IPS-20b (cell line): ENCODE data around the gene AQP7.
A peak's percentile ranks its signal among the peaks of the same experiment; 100 is the strongest.
"Not testable (repeated sequence)": the region's sequence is repeated elsewhere in the genome, so short reads cannot be mapped to it uniquely, and the experiment has no call there.

Experiments used
- H3K27ac ChIP-seq: one replicate; pipeline ENCODE4 v1.5.1; 2013; ENCODE audit warnings: low read length
- H3K27me3 ChIP-seq: 2 replicates; pipeline ENCODE4 v1.6.1; 2013; ENCODE audit warnings: mild to moderate bottlenecking, low read length, inconsistent platforms; ENCODE audit not compliant: insufficient read depth
- H3K36me3 ChIP-seq: 2 replicates; pipeline ENCODE4 v1.6.1; 2013; ENCODE audit warnings: low read depth, mild to moderate bottlenecking, inconsistent platforms, low read length, moderate library complexity; ENCODE audit not compliant: insufficient read depth
- H3K4me1 ChIP-seq: 2 replicates; pipeline ENCODE4 v1.6.1; 2013; ENCODE audit warnings: mild to moderate bottlenecking, control low read depth, inconsistent platforms, low read length, moderate library complexity; ENCODE audit not compliant: insufficient read depth
- H3K4me3 ChIP-seq: 2 replicates; pipeline ENCODE4 v1.5.1; 2013; ENCODE audit warnings: mild to moderate bottlenecking, low read length, inconsistent platforms
- H3K9ac ChIP-seq: 2 replicates; pipeline ENCODE4 v1.6.1; 2013; ENCODE audit warnings: low read depth, mild to moderate bottlenecking, inconsistent platforms, low read length, moderate library complexity
- H3K9me3 ChIP-seq: 2 replicates; pipeline ENCODE4 v1.6.1; 2013; ENCODE audit warnings: mild to moderate bottlenecking, low read depth, low read length, inconsistent platforms; ENCODE audit not compliant: insufficient read depth

Gene AQP7

DNA sequence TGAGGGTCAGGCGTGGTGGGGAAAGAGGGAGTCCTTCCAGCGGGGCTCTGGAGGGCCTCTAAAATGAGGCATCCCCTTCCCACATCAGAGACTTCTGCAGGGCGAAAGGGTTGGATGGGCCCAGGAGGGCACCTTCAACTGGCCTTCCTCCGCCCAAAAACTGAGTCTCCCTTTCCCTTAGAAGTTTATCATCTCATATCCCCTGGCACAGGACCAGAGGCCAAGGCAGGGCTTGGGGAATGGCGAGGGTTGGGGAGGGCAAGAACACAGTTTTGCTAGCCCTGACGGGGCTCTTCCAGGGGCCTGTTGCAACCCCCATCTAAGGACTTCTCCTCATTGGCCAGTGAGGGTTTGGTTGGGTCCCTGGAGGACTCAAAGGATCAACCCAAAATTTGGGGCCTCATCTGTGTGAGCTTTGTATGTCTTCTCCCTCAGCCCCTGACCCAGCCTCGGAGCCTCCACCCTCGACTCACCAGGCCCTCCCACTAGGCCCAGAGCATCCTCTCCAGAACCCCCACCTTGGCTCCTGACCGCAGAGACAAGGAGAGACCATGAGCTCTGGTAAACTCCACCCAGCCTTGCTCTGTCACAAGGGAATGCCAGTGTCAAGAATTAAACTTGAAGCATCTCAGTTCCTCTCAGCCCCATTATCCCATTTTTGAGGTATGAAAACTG is 24.1 kb downstream of the AQP7 start:
- Histone ChIP-seq H3K9ac (no peak overlapping the region), H3K27ac (no peak overlapping the region), H3K27me3 (no peaks in the 10 kb centered on the region), H3K4me1 (peaks cover 9% of the 10 kb centered on the region; the same call in 1 of the 2 replicates), H3K9me3 (no peaks in the 10 kb centered on the region), H3K36me3 (no peaks in the 10 kb centered on the region), H3K4me3 (no peak overlapping the region)

DNA sequence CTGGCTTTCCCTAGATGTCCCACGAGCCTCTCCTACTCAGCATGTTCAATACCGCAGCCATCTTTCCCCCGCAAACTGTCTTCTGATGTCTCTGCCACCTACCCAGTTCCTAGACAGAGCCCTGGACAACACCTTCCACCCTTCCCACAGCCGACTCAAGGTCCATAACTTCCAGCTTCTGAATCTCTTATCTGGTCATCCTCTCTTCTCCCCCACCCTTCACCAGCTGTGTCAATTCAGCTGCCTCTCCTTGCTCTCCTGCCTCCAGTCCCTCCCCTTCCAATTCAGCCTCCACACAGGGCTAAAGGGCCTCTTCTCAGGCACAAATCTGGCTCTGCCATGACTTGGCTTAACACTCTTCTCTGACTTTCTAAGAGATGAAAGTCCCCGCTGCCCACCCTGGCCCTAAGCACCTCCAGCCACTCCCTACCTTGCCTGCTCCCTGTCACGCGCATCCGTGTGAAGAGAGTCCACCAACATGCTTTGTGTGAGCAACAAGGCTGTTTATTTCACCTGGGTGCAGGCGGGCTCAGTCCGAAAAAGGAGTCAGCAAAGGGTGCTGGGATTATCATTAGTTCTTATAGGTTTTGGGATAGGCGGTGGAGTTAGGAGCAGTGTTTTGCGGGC is 25.2 kb downstream of the AQP7 start:
- Histone ChIP-seq H3K4me3 (no peak overlapping the region), H3K36me3 (no peaks in the 10 kb centered on the region), H3K4me1 (peaks cover 10% of the 10 kb centered on the region; the same call in 1 of the 2 replicates), H3K27me3 (no peaks in the 10 kb centered on the region), H3K9me3 (no peaks in the 10 kb centered on the region), H3K27ac (no peak overlapping the region), H3K9ac (no peak overlapping the region)

GRCh38 chr9:33375841-33376321 is 26.5 kb downstream of the AQP7 start:
- H3K4me1 ChIP-seq: peaks cover 6% of the 10 kb centered on the region; the same call in 1 of the 2 replicates
- no peak overlapping the region for H3K4me3 ChIP-seq
- H3K27ac ChIP-seq: no peak overlapping the region
- H3K36me3 ChIP-seq: peaks cover 6% of the 10 kb centered on the region
- peak overlapping the region; percentile 46; the same call in 1 of the 2 replicates for H3K9ac ChIP-seq
- no peaks in the 10 kb centered on the region for H3K27me3 ChIP-seq
- H3K9me3 ChIP-seq: no peaks in the 10 kb centered on the region

DNA sequence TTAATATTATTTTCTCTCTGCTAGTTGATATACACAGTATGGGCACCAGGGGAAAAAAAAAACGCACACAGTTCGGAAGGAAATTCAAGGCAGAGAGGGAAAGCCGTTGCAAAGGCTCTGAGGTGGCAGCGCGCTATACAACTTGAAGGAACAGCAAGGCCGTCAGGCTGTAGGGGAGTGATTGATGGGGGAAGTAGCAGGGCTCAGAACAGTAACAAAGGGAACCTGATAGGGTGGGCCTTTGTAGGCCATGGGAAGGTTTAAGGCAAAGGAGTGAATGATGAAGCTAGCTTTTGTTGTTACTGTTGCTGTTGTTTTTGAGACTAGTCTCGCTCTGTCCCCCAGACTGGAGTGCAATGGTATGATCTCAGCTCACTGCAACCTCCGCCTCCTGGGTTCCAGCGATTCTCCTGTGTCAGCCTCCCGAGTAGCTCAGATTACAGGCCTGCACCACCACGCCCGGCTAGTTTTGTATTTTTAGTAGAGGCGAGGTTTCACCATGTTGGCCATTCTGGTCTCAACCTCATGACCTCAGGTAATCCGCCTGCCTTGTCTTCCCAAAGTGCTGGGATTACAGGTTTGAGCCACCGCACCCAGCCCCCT is 27.0 kb downstream of the AQP7 start:
- H3K27me3 ChIP-seq: no peaks in the 10 kb centered on the region
- no peak overlapping the region for H3K27ac ChIP-seq
- no peaks in the 10 kb centered on the region for H3K9me3 ChIP-seq
- peaks cover 11% of the 10 kb centered on the region for H3K36me3 ChIP-seq
- peak overlapping the region; percentile 46 for H3K9ac ChIP-seq
- H3K4me3 ChIP-seq: peak overlapping the region; percentile 45; the same call in 1 of the 2 replicates
- H3K4me1 ChIP-seq: peaks cover 4% of the 10 kb centered on the region; the same call in 1 of the 2 replicates

DNA sequence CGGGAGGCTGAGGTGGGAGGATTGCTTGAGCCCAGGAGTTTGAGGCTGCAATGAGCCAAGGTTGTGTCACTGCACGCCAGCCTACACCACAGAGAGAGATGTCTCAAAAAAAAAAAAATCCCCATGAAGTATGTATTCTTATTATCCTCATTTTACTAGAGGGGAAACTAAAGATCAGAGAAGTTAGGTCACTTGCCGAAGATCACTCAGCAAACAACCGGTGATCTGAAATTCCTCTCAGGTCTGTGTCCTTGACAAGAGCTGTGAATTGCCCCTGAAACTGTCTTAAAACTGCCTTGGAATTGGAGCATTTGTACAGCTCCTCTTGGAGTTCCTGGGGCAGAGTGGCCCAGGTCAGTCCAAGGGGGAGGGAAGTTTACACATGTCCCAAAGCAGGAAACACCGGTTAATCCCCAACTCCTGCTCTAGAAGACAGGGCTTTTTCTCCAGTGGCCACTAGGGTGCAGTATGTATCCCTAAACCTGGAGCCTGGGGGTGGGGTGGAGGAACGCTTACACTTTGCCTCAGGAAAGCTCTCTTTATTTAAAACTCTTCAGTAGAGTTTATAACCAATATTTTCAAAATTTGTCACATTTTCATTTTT is 27.6 kb downstream of the AQP7 start:
- H3K9ac ChIP-seq: peak overlapping the region; percentile 46; the same call in 1 of the 2 replicates
- peaks cover 4% of the 10 kb centered on the region; the same call in 1 of the 2 replicates for H3K4me1 ChIP-seq
- peak overlapping the region; percentile 45; the same call in 1 of the 2 replicates for H3K4me3 ChIP-seq
- H3K27ac ChIP-seq: no peak overlapping the region
- H3K36me3 ChIP-seq: peaks cover 17% of the 10 kb centered on the region
- no peaks in the 10 kb centered on the region for H3K27me3 ChIP-seq
- no peaks in the 10 kb centered on the region for H3K9me3 ChIP-seq

- no peak overlapping the region for H3K4me3 ChIP-seq
- no peak overlapping the region for H3K27ac ChIP-seq
- H3K36me3 ChIP-seq: peaks cover 23% of the 10 kb centered on the region
These were observed 28.2 kb downstream of the AQP7 start for GRCh38 chr9:33374190-33374589.

DNA sequence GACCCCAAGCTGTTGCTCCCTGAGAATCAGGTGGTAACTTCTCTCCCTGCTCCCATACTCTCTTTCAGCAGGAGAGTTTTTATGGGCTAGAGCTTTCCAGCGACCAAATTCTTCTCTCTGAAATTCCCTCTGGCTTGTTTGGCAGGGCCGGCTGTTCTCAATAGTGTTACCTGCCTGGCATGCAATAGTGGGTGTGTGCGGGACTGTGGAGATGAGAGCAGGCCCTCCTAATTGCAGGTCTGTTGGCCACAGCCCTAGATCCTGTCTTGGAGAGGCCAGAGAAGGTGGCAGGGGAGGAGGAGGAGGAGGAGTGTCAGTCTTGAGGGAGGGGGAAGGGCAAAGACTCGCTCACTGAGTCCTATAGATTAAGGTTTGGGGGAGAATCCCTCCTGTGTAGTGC is 29.5 kb downstream of the AQP7 start:
- Histone ChIP-seq H3K36me3 (peaks cover 29% of the 10 kb centered on the region), H3K9me3 (no peaks in the 10 kb centered on the region), H3K4me1 (peaks cover 4% of the 10 kb centered on the region; the same call in 1 of the 2 replicates), H3K27me3 (no peaks in the 10 kb centered on the region), H3K9ac (no peak overlapping the region), H3K4me3 (no peak overlapping the region), H3K27ac (no peak overlapping the region)

More at GRCh38 chr9:33374190-33374589, 28.2 kb downstream of the AQP7 start:
- Histone ChIP-seq H3K4me1 (peaks cover 4% of the 10 kb centered on the region; the same call in 1 of the 2 replicates), H3K9me3 (no peaks in the 10 kb centered on the region), H3K9ac (no peak overlapping the region), H3K27me3 (no peaks in the 10 kb centered on the region)

DNA sequence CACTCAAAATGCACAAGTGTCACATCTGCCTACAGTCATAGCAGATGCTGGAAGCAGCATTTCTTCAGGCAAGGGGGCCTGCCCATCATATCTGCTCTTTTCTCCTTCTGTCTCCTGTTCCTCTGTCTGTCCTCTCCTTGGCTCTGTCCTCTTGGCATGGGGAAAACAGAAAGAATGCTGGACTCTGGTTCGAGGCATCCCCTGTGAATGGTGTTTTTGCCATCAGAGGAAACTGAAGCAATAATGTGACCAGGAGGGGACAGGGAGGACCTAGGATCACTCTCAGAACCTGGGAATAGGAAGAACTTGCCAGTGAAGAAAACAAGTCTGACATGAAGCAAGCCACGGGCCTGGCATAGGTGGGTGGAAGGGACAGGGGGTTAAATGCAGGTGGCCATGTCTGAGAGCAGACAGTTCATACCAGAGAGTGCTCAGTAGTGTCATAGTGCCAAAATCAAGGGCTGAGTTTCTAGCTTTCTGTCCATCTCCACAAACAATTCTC is 35.3 kb downstream of the AQP7 start:
- Histone ChIP-seq H3K27ac (no peak overlapping the region), H3K36me3 (peaks cover 60% of the 10 kb centered on the region)

DNA sequence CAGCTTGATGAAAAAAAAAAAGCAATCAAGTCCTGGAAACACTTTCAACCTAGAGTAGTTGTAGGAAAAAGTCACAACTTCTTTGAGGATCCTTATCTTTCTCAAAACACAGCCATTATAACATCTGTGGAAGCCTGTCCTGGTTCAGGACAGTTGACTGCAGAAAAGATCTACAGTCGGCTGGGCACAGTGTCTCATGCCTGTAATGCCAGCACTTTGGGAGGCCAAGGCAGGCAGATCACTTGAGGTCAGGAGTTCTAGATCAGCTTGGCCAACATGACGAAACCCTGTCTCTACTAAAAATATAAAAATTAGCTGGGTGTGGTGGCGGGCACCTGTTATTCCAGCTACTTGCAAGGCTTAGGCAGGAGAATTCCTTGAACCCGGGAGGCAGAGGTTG is 37.6 kb downstream of the AQP7 start:
- H3K4me3 ChIP-seq, H3K9ac ChIP-seq, H3K27ac ChIP-seq, H3K4me1 ChIP-seq, H3K27me3 ChIP-seq, H3K9me3 ChIP-seq: not testable (repeated sequence)
- peaks cover 44% of the 10 kb centered on the region for H3K36me3 ChIP-seq

More for the DNA sequence above, 35.3 kb downstream of the AQP7 start:
- H3K9ac ChIP-seq: no peak overlapping the region
- H3K4me1 ChIP-seq: no peaks in the 10 kb centered on the region
- no peak overlapping the region for H3K4me3 ChIP-seq
- no peaks in the 10 kb centered on the region for H3K27me3 ChIP-seq
- no peaks in the 10 kb centered on the region for H3K9me3 ChIP-seq

- Histone ChIP-seq H3K9ac (no peak overlapping the region), H3K4me3 (no peak overlapping the region), H3K27me3 (no peaks in the 10 kb centered on the region), H3K4me1 (no peaks in the 10 kb centered on the region), H3K9me3 (no peaks in the 10 kb centered on the region), H3K36me3 (peaks cover 37% of the 10 kb centered on the region), H3K27ac (no peak overlapping the region)
These were observed 38.2 kb downstream of the AQP7 start for GRCh38 chr9:33364127-33364526.

DNA sequence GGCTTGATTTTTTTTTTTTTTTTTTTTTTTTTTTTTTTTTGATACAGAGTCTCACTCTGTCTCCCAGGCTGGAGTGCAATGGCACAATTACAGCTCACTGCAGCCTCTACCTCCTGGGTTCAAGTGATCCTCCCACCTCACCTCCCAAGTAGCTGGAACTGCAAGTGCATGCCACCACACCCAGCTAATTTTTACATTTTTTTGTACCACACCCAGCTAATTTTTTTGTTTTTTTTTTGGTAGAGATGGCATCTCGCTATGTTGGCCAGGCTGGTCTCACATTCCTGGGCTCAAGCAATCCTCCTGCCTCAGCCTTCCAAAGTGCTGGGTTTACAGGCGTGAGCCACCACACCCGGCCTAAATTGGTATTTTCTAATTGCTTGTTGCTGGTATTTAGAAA is 43.7 kb downstream of the AQP7 start:
- H3K4me1 ChIP-seq, H3K4me3 ChIP-seq, H3K9me3 ChIP-seq, H3K27ac ChIP-seq, H3K9ac ChIP-seq, H3K27me3 ChIP-seq: not testable (repeated sequence)
- H3K36me3 ChIP-seq: peaks cover 16% of the 10 kb centered on the region
